ENCODE measurements around the gene FBXW8.

The FBXW8 gene

DNA sequence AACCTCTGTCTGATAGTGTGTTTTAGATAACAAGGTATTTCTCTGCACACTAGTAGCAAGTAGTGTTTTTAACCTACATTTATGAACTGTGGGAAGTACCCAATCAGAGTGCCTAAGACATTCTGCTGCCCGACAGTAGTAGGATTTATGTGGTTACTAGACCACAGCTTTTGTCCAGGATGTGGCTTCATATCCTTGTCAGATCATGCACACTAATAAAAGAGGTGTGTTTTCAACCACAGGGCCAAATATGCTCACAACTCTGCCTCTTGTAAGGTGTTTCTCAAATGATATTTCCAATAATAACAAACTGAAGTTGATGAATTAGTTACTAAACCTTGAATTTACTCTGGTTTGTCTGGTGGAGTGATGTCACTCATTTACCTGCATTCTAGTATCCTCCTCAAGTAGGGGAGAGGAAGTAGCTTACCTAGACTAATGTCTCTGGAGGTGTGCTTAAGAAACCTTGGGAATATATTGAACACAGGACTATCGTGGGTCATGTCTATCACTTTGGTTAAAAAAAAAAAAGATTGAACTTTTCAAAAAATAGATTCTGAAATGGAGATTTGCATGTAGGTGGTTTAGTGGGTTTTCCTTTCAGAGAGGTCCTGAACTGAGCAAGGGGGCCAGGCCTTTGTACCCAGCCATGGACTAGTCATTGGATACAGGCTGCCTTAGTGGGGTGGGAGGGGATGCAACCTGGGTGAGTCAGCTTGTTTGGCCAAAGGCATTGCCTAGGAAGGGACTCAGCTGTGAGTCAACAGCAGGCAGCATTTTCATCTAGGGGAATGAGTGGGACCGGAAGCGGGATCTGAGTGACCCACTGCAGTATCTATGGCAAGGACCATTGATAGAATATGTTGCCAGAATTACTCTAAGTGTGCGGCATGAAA is 14.1 kb downstream of the FBXW8 start:
- peak; percentile 17 for DNase-seq (ENCODE audit: low read depth)
- H3K4me3 ChIP-seq (ENCODE audit: low read length) = no peak overlapping the region
- no peak for TF ChIP-seq CTCF (conservative IDR thresholded peaks at IDR 0.05; ENCODE audit: low read depth, low read length)

GRCh38 chr12:116926283-116927243 is 15.8 kb downstream of the FBXW8 start:
- no peak overlapping the region for H3K4me3 ChIP-seq (ENCODE audit: low read length)
- no peak for DNase-seq (ENCODE audit: low read depth)
- no peak for TF ChIP-seq CTCF (conservative IDR thresholded peaks at IDR 0.05; ENCODE audit: low read depth, low read length)

GRCh38 chr12:116927244-116927940 is 16.6 kb downstream of the FBXW8 start:
- DNase-seq (ENCODE audit: low read depth) = no peak
- H3K4me3 ChIP-seq (ENCODE audit: low read length) = no peak overlapping the region
- no peak for TF ChIP-seq CTCF (conservative IDR thresholded peaks at IDR 0.05; ENCODE audit: low read depth, low read length)

DNA sequence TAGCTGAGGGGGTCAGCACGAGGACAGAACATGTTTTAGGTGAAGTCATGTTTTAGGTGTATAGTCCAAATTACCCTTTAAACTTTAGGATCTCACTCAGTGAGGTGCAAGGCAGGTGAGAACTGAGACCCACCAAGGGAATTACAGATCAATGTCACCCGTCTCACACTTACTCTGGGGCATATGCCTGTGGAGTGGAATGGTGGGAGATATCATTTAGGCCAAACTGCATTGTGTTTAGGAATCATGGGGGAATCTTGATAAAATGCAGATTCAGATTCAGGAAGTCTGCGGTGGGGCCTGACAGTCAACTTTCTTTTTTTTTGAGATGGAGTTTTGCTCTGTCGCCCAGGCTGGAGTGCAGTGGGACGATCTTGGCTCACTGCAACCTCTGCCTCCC is 17.8 kb downstream of the FBXW8 start:
- no peak for DNase-seq (ENCODE audit: low read depth)
- H3K4me3 ChIP-seq (ENCODE audit: low read length) = no peak overlapping the region
- no peak for TF ChIP-seq CTCF (conservative IDR thresholded peaks at IDR 0.05; ENCODE audit: low read depth, low read length)

GRCh38 chr12:116929885-116930284 is 19.1 kb downstream of the FBXW8 start:
- H3K4me3 ChIP-seq (ENCODE audit: low read length) = no peak overlapping the region
- no peak for TF ChIP-seq CTCF (conservative IDR thresholded peaks at IDR 0.05; ENCODE audit: low read depth, low read length)
- no peak for DNase-seq (ENCODE audit: low read depth)

DNA sequence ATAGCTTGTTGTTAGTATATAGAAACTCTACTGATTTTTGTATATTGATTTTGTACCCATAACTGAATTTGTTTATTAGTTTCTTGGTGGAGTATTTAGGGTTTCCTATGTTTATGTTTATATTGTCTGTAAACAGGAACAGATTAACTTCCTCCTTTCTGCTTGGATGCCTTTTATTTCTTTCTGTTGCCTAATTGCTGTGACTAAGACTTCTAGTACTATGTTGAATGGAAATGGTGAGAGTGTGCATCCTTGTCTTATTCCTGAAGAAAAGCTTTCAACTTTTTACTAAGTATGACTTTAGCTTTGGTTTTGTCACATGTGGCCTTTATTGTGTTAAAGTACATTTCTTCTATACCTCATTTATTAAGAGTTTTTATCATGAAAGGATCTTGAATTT is 20.9 kb downstream of the FBXW8 start:
- H3K4me3 ChIP-seq (ENCODE audit: low read length) = no peak overlapping the region
- TF ChIP-seq CTCF (conservative IDR thresholded peaks at IDR 0.05; ENCODE audit: low read depth, low read length) = no peak
- DNase-seq (ENCODE audit: low read depth) = no peak
